Mesenteric fat pad (tissue), 1 donor: ENCODE results near the gene GPR12. TPM values are rescaled to one million over a fixed set of nuclear protein-coding genes. Genes with fewer than 3 reads are reported as not detected.

Experiments used
- DNase-seq: peaks from one replicate; pipeline ENCODE4 v3.0.0-alpha.2; 2020; ENCODE audit warnings: low spot score
- total RNA-seq: library from RNA; stranded (reverse); fragmentation: NEBNext Ultra II Directional; extraction: Animal tissue kit (Norgen Biotek cat#: 25700); gene quantifications from one replicate; pipeline ENCODE4 v1.2.1, GENCODE V29; 2021
- donor health status: DM: yes; HTN: yes; CAD: no.

GPR12 gene
- total RNA-seq, 1 donor from 2014 or later: not detected

- peak; percentile 51 for DNase-seq
These were observed 54.2 kb downstream of the GPR12 start for GRCh38 chr13:26706381-26706780.

- peak; percentile 37 for DNase-seq
These were observed 55.0 kb downstream of the GPR12 start for GRCh38 chr13:26705536-26705935.

Other genes starting within 250 kb of the GPR12 start
- 136 TPM for gene WASF3, start 203.1 kb downstream of the GPR12 start, total RNA-seq